HUES48 (cell line): ENCODE data around the gene ARMC2.
A peak's percentile ranks its signal among the peaks of the same experiment; 100 is the strongest.
"Not testable (repeated sequence)": the region's sequence is repeated elsewhere in the genome, so short reads cannot be mapped to it uniquely, and the experiment has no call there.

Source experiments
- H3K27ac ChIP-seq: one replicate; pipeline ENCODE4 v1.7.0; 2013; ENCODE audit warnings: low read depth, low read length, inconsistent platforms
- H3K27me3 ChIP-seq: 2 replicates; pipeline ENCODE4 v1.6.1; 2013; ENCODE audit warnings: mild to moderate bottlenecking, low read length; ENCODE audit not compliant: control insufficient read depth, insufficient read depth
- H3K36me3 ChIP-seq: 2 replicates; pipeline ENCODE4 v1.6.1; 2013; ENCODE audit warnings: low read length; ENCODE audit not compliant: control insufficient read depth, insufficient read depth
- H3K4me1 ChIP-seq: 2 replicates; pipeline ENCODE4 v1.6.1; 2013; ENCODE audit warnings: mild to moderate bottlenecking, low read length; ENCODE audit not compliant: control insufficient read depth, insufficient read depth
- H3K4me3 ChIP-seq: 2 replicates; pipeline ENCODE4 v1.5.1; 2013; ENCODE audit warnings: mild to moderate bottlenecking, low read depth, low read length
- H3K9ac ChIP-seq: 2 replicates; pipeline ENCODE4 v1.6.1; 2013; ENCODE audit warnings: mild to moderate bottlenecking, low read depth, low read length, moderate library complexity
- H3K9me3 ChIP-seq: 2 replicates; pipeline ENCODE4 v1.6.1; 2013; ENCODE audit warnings: low read length; ENCODE audit not compliant: control insufficient read depth, insufficient read depth

Gene ARMC2

GRCh38 chr6:108920751-108921150 lies 72.5 kb downstream of the ARMC2 start:
- no peaks in the 10 kb centered on the region for H3K36me3 ChIP-seq
- no peak overlapping the region for H3K9ac ChIP-seq
- H3K9me3 ChIP-seq: no peaks in the 10 kb centered on the region

GRCh38 chr6:108921547-108922361 lies 73.5 kb downstream of the ARMC2 start:
- Histone ChIP-seq H3K4me1 (peaks cover 29% of the 10 kb centered on the region), H3K4me3 (no peak overlapping the region), H3K9ac (no peak overlapping the region), H3K9me3 (no peaks in the 10 kb centered on the region), H3K36me3 (no peaks in the 10 kb centered on the region), H3K27ac (no peak overlapping the region), H3K27me3 (no peaks in the 10 kb centered on the region)

More at GRCh38 chr6:108920751-108921150, 72.5 kb downstream of the ARMC2 start:
- Histone ChIP-seq H3K4me1 (peaks cover 29% of the 10 kb centered on the region), H3K27me3 (no peaks in the 10 kb centered on the region), H3K4me3 (0 out of 2 replicates have a peak overlapping the region, but pooled peaks have one; percentile 23), H3K27ac (peak overlapping the region; percentile 34)

- no peaks in the 10 kb centered on the region for H3K27me3 ChIP-seq
- no peak overlapping the region for H3K9ac ChIP-seq
- no peaks in the 10 kb centered on the region for H3K9me3 ChIP-seq
- no peaks in the 10 kb centered on the region for H3K36me3 ChIP-seq
- H3K4me3 ChIP-seq: no peak overlapping the region
- no peak overlapping the region for H3K27ac ChIP-seq
- H3K4me1 ChIP-seq: peaks cover 29% of the 10 kb centered on the region
Measured at GRCh38 chr6:108922499-108922898, 74.3 kb downstream of the ARMC2 start.

GRCh38 chr6:108927927-108928326 lies 79.7 kb downstream of the ARMC2 start:
- H3K36me3 ChIP-seq: no peaks in the 10 kb centered on the region
- no peaks in the 10 kb centered on the region for H3K9me3 ChIP-seq
- no peak overlapping the region for H3K4me3 ChIP-seq
- H3K4me1 ChIP-seq: peaks cover 16% of the 10 kb centered on the region
- no peak overlapping the region for H3K9ac ChIP-seq
- no peaks in the 10 kb centered on the region for H3K27me3 ChIP-seq
- H3K27ac ChIP-seq: no peak overlapping the region

GRCh38 chr6:108928650-108929049 lies 80.4 kb downstream of the ARMC2 start:
- Histone ChIP-seq H3K9me3 (no peaks in the 10 kb centered on the region), H3K9ac (no peak overlapping the region), H3K27ac (no peak overlapping the region), H3K27me3 (no peaks in the 10 kb centered on the region), H3K36me3 (no peaks in the 10 kb centered on the region), H3K4me1 (peaks cover 14% of the 10 kb centered on the region), H3K4me3 (no peak overlapping the region)

GRCh38 chr6:108931090-108931489 lies 82.9 kb downstream of the ARMC2 start:
- H3K4me1 ChIP-seq: peaks cover 14% of the 10 kb centered on the region
- H3K36me3 ChIP-seq, H3K27me3 ChIP-seq, H3K4me3 ChIP-seq, H3K9me3 ChIP-seq, H3K27ac ChIP-seq, H3K9ac ChIP-seq: not testable (repeated sequence)

GRCh38 chr6:108937170-108937569 lies 88.9 kb downstream of the ARMC2 start:
- H3K9me3 ChIP-seq: no peaks in the 10 kb centered on the region
- no peaks in the 10 kb centered on the region for H3K27me3 ChIP-seq
- H3K36me3 ChIP-seq: no peaks in the 10 kb centered on the region
- no peak overlapping the region for H3K9ac ChIP-seq
- no peak overlapping the region for H3K4me3 ChIP-seq
- H3K4me1 ChIP-seq: peaks cover 11% of the 10 kb centered on the region
- no peak overlapping the region for H3K27ac ChIP-seq

GRCh38 chr6:108940741-108941140 lies 92.5 kb downstream of the ARMC2 start:
- H3K9me3 ChIP-seq: no peaks in the 10 kb centered on the region
- no peaks in the 10 kb centered on the region for H3K27me3 ChIP-seq
- peaks cover 14% of the 10 kb centered on the region for H3K4me1 ChIP-seq
- H3K36me3 ChIP-seq: no peaks in the 10 kb centered on the region
- no peak overlapping the region for H3K9ac ChIP-seq
- H3K27ac ChIP-seq: no peak overlapping the region
- H3K4me3 ChIP-seq: no peak overlapping the region

- H3K27me3 ChIP-seq: no peaks in the 10 kb centered on the region
- no peak overlapping the region for H3K9ac ChIP-seq
- H3K9me3 ChIP-seq: no peaks in the 10 kb centered on the region
- no peak overlapping the region for H3K4me3 ChIP-seq
- no peak overlapping the region for H3K27ac ChIP-seq
- peaks cover 14% of the 10 kb centered on the region for H3K4me1 ChIP-seq
- H3K36me3 ChIP-seq: no peaks in the 10 kb centered on the region
Measured at GRCh38 chr6:108941281-108941680, 93.1 kb downstream of the ARMC2 start.

GRCh38 chr6:108941859-108942258 lies 93.6 kb downstream of the ARMC2 start:
- Histone ChIP-seq H3K4me1 (peaks cover 10% of the 10 kb centered on the region), H3K27me3 (no peaks in the 10 kb centered on the region), H3K9me3 (no peaks in the 10 kb centered on the region), H3K36me3 (no peaks in the 10 kb centered on the region), H3K4me3 (no peak overlapping the region), H3K9ac (no peak overlapping the region), H3K27ac (no peak overlapping the region)

- no peak overlapping the region for H3K4me3 ChIP-seq
- H3K9me3 ChIP-seq: no peaks in the 10 kb centered on the region
- peaks cover 4% of the 10 kb centered on the region; the same call in 1 of the 2 replicates for H3K4me1 ChIP-seq
- no peak overlapping the region for H3K9ac ChIP-seq
- no peaks in the 10 kb centered on the region for H3K36me3 ChIP-seq
- H3K27me3 ChIP-seq: no peaks in the 10 kb centered on the region
- no peak overlapping the region for H3K27ac ChIP-seq
Measured at GRCh38 chr6:108942556-108943492, 94.6 kb downstream of the ARMC2 start.
